Fibroblast of villous mesenchyme (primary cell): ENCODE results near the gene FRMD4A. TPM values are rescaled to one million over a fixed set of nuclear protein-coding genes. Genes with fewer than 3 reads are reported as not detected.

Experiments used
- DNase-seq: peaks from one replicate; pipeline ENCODE4 v3.0.0-alpha.2; 2010; ENCODE audit warnings: low read depth
- H3K4me3 ChIP-seq: 2 replicates; pipeline ENCODE4 v1.5.1; 2011; ENCODE audit warnings: low read depth, mild to moderate bottlenecking, low read length
- total RNA-seq: library from RNA; depleted of rRNA; stranded (reverse); fragments of >200 nt; gene quantifications from 2 replicates; pipeline ENCODE4 v1.2.3, GENCODE V29; 2012
- TF ChIP-seq, protein P1 (sequence below): IDR thresholded peaks from 2 replicates; pipeline ENCODE4 v1.5.1; 2012; ENCODE audit warnings: low read depth, mild to moderate bottlenecking, low read length; ENCODE audit not compliant: insufficient read depth

FRMD4A gene
- total RNA-seq, 1 donor: 40.2 TPM

DNA sequence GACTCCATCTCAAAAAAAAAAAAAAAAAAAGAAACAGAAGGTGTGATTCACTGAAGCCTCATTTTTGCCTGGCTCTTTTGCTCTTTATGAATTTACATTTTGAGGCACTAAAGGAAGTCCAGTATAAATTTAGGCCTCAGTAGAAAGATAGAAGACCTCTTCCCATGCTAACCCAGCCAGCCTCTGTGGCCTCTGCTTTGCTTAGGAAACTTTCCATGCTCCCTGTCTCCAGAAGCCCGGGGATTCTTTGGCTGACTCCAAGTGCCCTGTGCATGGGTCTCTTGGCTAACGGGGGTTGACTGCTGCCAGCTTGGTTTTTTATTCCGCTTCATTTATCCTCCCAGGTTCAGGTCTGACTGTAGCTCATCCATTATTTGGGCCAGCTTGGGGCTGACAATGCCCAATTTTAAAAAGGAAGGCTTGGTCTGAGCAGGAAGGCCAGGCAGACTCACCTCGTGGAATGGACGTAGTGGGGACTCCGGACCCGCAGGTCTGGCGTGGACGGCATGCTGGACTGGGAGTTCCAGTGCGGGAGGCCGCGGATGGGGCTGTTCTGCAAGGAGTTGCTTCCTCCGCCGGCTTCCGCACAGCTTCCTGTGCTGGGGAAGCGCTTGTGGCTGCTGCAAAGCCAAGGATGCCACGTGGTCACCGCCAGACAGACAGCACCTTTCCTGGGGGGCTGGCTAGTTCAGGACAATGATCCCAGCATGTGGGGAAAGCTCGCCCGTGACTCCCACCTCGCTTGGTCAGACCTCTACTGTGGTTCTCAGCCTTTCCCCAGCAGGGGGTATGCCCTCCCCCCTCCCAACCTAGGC is 671.6 kb downstream of the FRMD4A start:
- no peak overlapping the region for H3K4me3 ChIP-seq
- no peak for DNase-seq
- TF ChIP-seq, protein P1, sequence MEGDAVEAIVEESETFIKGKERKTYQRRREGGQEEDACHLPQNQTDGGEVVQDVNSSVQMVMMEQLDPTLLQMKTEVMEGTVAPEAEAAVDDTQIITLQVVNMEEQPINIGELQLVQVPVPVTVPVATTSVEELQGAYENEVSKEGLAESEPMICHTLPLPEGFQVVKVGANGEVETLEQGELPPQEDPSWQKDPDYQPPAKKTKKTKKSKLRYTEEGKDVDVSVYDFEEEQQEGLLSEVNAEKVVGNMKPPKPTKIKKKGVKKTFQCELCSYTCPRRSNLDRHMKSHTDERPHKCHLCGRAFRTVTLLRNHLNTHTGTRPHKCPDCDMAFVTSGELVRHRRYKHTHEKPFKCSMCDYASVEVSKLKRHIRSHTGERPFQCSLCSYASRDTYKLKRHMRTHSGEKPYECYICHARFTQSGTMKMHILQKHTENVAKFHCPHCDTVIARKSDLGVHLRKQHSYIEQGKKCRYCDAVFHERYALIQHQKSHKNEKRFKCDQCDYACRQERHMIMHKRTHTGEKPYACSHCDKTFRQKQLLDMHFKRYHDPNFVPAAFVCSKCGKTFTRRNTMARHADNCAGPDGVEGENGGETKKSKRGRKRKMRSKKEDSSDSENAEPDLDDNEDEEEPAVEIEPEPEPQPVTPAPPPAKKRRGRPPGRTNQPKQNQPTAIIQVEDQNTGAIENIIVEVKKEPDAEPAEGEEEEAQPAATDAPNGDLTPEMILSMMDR: no peak

DNA sequence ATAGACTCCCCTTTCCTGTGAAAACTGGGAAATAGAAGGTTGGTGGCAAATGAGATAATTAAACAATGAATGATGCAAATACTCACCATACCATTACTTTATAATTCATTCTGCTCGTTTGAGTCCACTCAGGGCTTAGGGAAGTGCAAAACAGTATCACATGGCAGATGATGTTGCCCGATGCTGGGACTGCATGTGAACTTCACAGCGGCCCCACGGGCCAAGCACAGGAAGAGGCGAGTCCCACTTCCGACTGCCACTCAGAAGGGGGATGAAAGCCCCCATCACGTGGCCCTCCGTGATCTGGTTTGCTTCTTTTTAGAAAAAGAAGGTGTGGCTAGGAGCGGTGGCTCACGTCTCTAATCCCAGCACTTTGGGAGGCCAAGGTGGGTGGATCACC is 672.5 kb downstream of the FRMD4A start:
- DNase-seq: no peak
- no peak overlapping the region for H3K4me3 ChIP-seq
- TF ChIP-seq, protein P1: no peak

DNA sequence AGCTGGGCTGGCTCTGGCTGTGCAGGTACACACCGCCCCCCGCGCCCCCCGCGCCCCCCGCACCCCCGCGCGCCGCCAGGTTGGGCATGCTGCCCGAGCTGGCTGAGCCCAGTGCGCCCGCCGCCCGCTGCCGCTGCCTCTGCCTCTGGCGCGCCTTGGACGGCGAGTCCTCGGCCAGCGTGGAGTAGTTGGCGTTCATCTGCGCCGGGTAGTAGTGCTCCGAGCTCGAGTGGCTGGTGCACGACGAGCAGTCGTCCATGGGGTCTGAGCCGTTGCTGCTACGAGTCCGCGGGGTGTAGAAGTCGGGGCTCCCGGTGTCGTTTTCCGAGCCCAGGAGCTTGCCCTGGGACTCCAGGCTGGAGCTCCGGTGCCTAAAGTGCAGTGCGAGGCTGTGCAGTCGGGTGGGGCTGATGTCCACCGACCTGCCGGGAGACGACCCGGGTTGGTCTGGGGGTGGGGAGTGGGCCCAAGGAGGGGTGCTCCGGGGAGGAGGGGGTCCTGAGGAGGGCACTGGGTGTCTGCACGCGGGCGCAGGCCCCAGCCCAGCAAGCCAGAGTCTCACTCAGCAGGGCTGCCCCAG is 673.5 kb downstream of the FRMD4A start:
- no peak for DNase-seq
- H3K4me3 ChIP-seq: no peak overlapping the region
- TF ChIP-seq, protein P1: no peak

DNA sequence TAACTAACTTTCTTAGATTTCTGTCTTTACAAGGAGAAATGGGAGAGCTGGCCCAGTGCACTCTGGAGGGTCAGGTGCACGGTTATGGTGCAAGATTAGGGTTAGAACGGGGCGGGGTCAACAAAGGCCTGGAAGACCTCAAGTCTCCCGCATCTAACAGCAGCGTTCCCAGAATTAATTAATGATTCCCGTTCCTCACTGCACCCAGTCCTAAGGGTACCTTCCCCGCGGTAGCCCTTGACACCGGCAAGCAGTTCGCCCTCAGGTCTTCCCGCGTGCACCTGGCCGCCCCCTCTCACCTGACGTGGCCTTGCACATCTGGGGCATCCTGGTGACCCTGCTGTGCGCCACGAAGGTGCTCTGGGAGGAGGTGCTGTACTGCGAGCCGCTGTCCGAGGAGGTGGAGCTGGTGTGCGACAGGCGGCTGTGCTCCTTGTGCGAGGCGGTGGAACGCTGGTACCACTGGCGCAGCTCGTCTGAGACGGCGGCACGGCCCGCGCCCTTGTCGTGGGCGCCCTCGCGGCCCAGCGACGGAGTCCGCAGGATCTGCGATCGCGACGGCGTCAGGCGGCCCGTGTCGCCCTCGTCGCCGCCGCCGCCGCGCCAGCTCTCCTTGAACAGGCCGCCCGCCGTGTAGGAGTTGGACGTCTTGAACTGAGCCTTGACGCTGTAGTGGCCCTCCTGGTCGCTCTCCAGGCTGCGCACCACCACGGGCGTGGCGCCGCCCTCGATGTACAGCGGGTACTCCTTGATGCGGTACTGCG is 674.2 kb downstream of the FRMD4A start:
- DNase-seq: no peak
- TF ChIP-seq, protein P1: no peak
- H3K4me3 ChIP-seq: no peak overlapping the region

DNA sequence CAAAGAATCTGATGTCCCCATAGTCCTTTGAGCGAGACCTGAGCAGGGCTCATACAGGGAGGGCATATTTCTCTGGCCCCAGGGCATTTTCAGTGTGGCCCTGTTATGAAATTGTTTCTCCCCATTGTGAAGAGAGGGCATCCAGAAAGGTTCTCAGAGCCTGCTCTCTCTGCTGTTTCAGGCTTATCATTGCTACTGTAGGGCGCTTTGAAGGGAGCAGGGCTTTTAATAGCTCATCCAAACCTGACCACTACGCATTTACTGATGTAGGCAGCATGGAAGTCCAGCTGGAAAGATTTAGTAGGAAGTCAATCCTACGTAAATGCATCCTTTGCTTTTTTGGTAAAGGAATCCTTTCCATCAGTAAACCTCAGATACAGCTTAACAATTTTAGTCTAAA is 675.9 kb downstream of the FRMD4A start:
- TF ChIP-seq, protein P1: no peak
- DNase-seq: no peak
- no peak overlapping the region for H3K4me3 ChIP-seq

DNA sequence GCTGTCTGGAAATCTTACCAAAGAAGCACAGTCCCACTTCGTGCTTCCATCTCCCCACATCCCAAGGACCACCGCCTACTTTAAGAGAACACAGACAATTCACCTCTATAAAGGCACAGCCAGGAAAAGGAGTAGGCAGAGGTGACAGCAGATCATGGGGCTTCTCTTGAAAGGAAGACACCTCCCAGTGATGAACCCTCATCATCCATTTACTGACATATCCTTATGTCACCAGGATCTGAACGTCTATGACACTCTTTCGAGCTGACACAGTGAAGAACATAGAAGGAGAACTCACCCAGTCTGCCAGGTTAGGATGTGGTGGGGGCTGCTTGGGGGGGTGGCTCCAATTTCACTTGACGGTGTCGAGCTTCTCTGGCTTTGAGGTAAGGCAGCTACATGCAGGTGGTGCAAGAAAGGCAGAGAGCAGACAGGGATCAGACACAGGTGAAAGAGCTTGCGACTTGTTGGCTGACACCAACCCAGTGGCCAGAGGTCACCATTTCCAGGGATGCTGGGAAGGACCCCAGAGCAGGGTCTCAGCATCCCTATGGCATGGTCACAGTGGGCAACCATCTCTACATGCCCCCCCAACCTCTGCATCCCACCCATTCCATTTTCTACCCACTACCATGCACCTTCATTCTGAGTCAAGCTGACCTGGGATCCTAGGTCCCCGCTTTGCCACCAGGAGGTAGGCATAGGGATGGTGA is 676.5 kb downstream of the FRMD4A start:
- TF ChIP-seq, protein P1: no peak
- no peak for DNase-seq
- no peak overlapping the region for H3K4me3 ChIP-seq
